Natural killer cell (primary cell): ENCODE data around the gene VRK1. TPM values are rescaled to one million over a fixed set of nuclear protein-coding genes. Genes with fewer than 3 reads are reported as not detected.

Experiments
- ATAC-seq, 3 donors: fragments of 150-1000 bp in 2 of 3; fragments of 200-7000 bp in 1 of 3; cut with Tn5 transposase; 1 replicate in 1 of 3; 2 replicates in 2 of 3; pipeline ENCODE4 v1.10.0; 2021; ENCODE audit warnings: mild to moderate bottlenecking in 2 of 3, moderate library complexity in 2 of 3
- DNase-seq, 2 donors: peaks; one replicate each; pipeline versions ENCODE4 v3.0.0 to v3.0.0-alpha.2; 2013 to 2021; ENCODE audit warnings: mixed read lengths in 1 of 2
- H3K27ac ChIP-seq: one replicate; pipeline ENCODE4 v1.5.1; 2013; ENCODE audit warnings: mild to moderate bottlenecking, low read length
- H3K27me3 ChIP-seq: one replicate; pipeline ENCODE4 v1.6.1; 2013; ENCODE audit warnings: low read length; ENCODE audit not compliant: control insufficient read depth, insufficient read depth
- H3K36me3 ChIP-seq: one replicate; pipeline ENCODE4 v1.6.1; 2013; ENCODE audit warnings: low read length; ENCODE audit not compliant: control insufficient read depth, insufficient read depth
- H3K4me1 ChIP-seq: one replicate; pipeline ENCODE4 v1.6.1; 2013; ENCODE audit warnings: low read length; ENCODE audit not compliant: control insufficient read depth, insufficient read depth
- H3K4me3 ChIP-seq: one replicate; pipeline ENCODE4 v1.5.1; 2013; ENCODE audit warnings: low read length
- H3K9me3 ChIP-seq: one replicate; pipeline ENCODE4 v1.6.1; 2013; ENCODE audit warnings: low read length; ENCODE audit not compliant: control insufficient read depth, insufficient read depth
- H3K27ac Mint-ChIP-seq, 2 donors: one replicate each; pipeline ENCODE4 v1.8.0; 2022; ENCODE audit warnings: mild to moderate bottlenecking in 2 of 2, mixed read lengths in 2 of 2, moderate library complexity in 1 of 2
- H3K27me3 Mint-ChIP-seq, 2 donors: one replicate each; pipeline ENCODE4 v1.8.0; 2022; ENCODE audit warnings: low read depth in 2 of 2, mixed read lengths in 2 of 2
- H3K36me3 Mint-ChIP-seq: one replicate; pipeline ENCODE4 v1.8.0; 2022; ENCODE audit warnings: mixed read lengths
- H3K4me1 Mint-ChIP-seq, 2 donors: one replicate each; pipeline ENCODE4 v1.8.0; 2022; ENCODE audit warnings: mixed read lengths in 2 of 2
- H3K4me3 Mint-ChIP-seq: one replicate; pipeline ENCODE4 v1.8.0; 2022; ENCODE audit warnings: mild to moderate bottlenecking, moderate library complexity, mixed read lengths
- H3K9me3 Mint-ChIP-seq, 2 donors: one replicate each; pipeline ENCODE4 v1.8.0; 2022; ENCODE audit warnings: mixed read lengths in 2 of 2
- WGBS: methylation state at CpG from one replicate; pipeline ENCODE4 v1.1.7; 2013; ENCODE audit warnings: missing lambda C conversion rate; ENCODE audit not compliant: insufficient coverage; 5-methylcytosine and 5-hydroxymethylcytosine counted together
- intact Hi-C: fragments of 100-400 bp; cut with micrococcal nuclease; formaldehyde crosslinking; loops from one replicate; pipeline ENCODE4 v1.14.2; 2022
- total RNA-seq, 4 donors: library from RNA; stranded (reverse); fragments of 120-200 nt in 1 of 4; gene quantifications; one replicate each; pipeline versions ENCODE4 v1.2.3 to v1.2.4, GENCODE V29; 2013 to 2022
- TF ChIP-seq, protein P1 (sequence below): fragments of 200-600 bp; IDR thresholded peaks from one replicate; pipeline ENCODE4 v1.8.0; 2022; ENCODE audit warnings: antibody characterized with exemption

VRK1 gene
- total RNA-seq, 3 donors from 2014 or later (not counting 1 experiment from before 2014, with no cell fraction given), result 34.4 to 40.6 (median 37.3) TPM

DNA sequence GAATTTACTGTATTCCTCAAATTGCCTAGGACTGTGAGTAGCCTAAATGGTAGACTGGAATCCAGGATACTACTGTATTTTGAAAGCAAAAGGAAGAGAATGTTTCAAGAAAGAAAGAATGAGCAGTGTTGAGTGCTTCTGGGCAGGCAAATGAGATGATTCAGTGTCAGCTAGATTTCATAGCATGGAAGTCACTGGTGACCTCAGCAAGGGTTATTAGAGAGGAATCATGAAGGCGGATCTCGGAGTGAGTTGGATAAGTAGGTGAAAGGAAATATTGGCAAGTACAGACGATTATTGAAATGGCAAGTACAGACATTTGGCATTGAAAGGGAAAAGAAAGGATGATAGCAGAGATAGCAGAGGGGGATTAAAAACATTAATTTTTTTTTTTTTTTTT is 27.1 kb downstream of the VRK1 start:
- Mint-ChIP-seq H3K27ac (no peak overlapping the region), H3K4me3 (no peak overlapping the region), H3K9me3 (no peaks in the 10 kb centered on the region), H3K4me1 (peaks cover 32 to 49% of the 10 kb centered on the region in 2 donors), H3K36me3 (peaks cover under 1% of the 10 kb centered on the region), H3K27me3 (no peaks in the 10 kb centered on the region)
- WGBS, result 100% methylated on average over 3 of the region's 3 CpGs
- Histone ChIP-seq H3K4me1 (peaks cover 3% of the 10 kb centered on the region), H3K27ac (no peak overlapping the region), H3K4me3 (no peak overlapping the region), H3K36me3 (no peaks in the 10 kb centered on the region), H3K27me3 (no peaks in the 10 kb centered on the region), H3K9me3 (no peaks in the 10 kb centered on the region)
- intact Hi-C loops, result no loop called here
- ATAC-seq (no peak), DNase-seq (no peak)
- TF ChIP-seq, protein P1, sequence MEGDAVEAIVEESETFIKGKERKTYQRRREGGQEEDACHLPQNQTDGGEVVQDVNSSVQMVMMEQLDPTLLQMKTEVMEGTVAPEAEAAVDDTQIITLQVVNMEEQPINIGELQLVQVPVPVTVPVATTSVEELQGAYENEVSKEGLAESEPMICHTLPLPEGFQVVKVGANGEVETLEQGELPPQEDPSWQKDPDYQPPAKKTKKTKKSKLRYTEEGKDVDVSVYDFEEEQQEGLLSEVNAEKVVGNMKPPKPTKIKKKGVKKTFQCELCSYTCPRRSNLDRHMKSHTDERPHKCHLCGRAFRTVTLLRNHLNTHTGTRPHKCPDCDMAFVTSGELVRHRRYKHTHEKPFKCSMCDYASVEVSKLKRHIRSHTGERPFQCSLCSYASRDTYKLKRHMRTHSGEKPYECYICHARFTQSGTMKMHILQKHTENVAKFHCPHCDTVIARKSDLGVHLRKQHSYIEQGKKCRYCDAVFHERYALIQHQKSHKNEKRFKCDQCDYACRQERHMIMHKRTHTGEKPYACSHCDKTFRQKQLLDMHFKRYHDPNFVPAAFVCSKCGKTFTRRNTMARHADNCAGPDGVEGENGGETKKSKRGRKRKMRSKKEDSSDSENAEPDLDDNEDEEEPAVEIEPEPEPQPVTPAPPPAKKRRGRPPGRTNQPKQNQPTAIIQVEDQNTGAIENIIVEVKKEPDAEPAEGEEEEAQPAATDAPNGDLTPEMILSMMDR, result no peak

DNA sequence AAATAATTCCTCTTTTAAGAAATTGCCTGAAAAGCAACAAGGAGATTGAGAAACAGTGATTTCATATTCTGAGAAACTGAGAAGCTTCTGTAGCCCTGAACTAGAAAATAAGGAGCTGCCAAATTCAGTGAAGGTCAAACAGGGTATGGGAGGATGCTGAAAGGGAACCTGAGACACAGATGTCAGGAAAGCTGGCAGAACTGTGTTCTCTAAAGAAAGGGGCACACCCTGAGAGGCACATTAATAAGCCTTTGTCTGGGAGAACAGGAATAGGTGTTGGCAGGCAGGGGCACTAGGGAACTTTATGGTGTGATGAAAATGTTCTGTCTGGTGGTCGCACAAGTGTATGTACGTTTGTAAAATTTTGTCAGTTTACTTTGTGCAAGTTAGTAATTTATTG is 29.6 kb downstream of the VRK1 start:
- H3K4me3 ChIP-seq, result no peak overlapping the region
- 71% methylated on average over 1 of the region's 2 CpGs for WGBS
- no peak overlapping the region for H3K27ac Mint-ChIP-seq
- H3K9me3 Mint-ChIP-seq, result peaks cover 0 to 3% of the 10 kb centered on the region in 2 donors
- peaks cover 15% of the 10 kb centered on the region for H3K36me3 Mint-ChIP-seq
- H3K4me1 ChIP-seq, result no peaks in the 10 kb centered on the region
- no peaks in the 10 kb centered on the region for H3K36me3 ChIP-seq
- intact Hi-C loops, result no loop called here
- TF ChIP-seq, protein P1, result no peak
- H3K27me3 ChIP-seq, result no peaks in the 10 kb centered on the region
- no peaks in the 10 kb centered on the region for H3K27me3 Mint-ChIP-seq
- peaks cover 22 to 41% of the 10 kb centered on the region in 2 donors for H3K4me1 Mint-ChIP-seq
- no peak overlapping the region for H3K27ac ChIP-seq
- DNase-seq, result no peak
- no peak overlapping the region for H3K4me3 Mint-ChIP-seq
- no peaks in the 10 kb centered on the region for H3K9me3 ChIP-seq
- ATAC-seq, result no peak

DNA sequence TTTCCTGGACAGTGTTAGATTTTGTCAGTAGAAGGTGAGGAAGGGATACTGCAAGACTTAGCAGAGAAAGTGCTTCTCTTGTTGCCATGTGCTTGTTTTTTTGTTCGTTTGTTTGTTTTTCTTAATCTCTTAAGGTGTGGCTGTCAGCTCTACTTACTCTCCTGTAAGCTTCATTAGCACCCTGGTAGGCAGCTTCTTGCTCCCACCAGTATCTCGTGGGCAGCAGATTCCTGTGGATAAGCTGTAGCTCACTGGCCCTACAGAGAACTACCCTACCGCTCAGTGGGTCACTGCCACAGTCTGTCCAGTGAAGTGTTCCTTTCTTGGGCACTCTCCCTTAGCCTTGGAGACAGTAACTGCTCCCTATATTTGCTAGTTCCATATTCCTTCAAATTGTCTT is 30.1 kb downstream of the VRK1 start:
- ATAC-seq, result no peak
- Histone ChIP-seq H3K36me3 (no peaks in the 10 kb centered on the region), H3K4me3 (no peak overlapping the region), H3K27me3 (no peaks in the 10 kb centered on the region), H3K27ac (no peak overlapping the region), H3K4me1 (no peaks in the 10 kb centered on the region), H3K9me3 (no peaks in the 10 kb centered on the region)
- 96% methylated on average over 3 of the region's 3 CpGs for WGBS
- TF ChIP-seq, protein P1, result no peak
- H3K36me3 Mint-ChIP-seq, result peaks cover 15% of the 10 kb centered on the region
- DNase-seq, result no peak
- H3K9me3 Mint-ChIP-seq, result peaks cover 0 to 3% of the 10 kb centered on the region in 2 donors
- H3K27ac Mint-ChIP-seq, result no peak overlapping the region
- H3K27me3 Mint-ChIP-seq, result no peaks in the 10 kb centered on the region
- no peak overlapping the region for H3K4me3 Mint-ChIP-seq
- H3K4me1 Mint-ChIP-seq, result peaks cover 19 to 38% of the 10 kb centered on the region in 2 donors
- intact Hi-C loops, result no loop called here

DNA sequence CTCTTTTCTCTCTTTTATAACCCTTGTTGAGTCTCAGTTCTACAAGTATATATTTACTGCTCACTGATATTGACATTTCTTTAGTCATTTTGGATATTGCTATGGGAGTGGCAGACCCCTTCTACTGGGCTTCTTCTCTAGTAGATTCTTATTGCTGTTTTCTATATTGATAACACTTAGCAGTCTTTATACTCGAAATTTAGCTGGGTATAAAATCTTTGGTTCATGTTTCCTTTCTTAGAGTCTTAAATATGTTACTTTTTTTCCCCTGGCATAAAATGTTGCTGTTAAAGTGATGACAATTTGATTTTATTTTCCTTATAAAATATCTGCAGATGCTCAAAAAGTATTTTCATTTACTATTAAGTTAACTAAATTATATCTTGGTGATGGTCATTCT is 32.6 kb downstream of the VRK1 start:
- peaks cover 10% of the 10 kb centered on the region for H3K36me3 ChIP-seq
- Mint-ChIP-seq H3K9me3 (peaks cover 0 to 3% of the 10 kb centered on the region in 2 donors), H3K4me1 (peaks cover 11 to 25% of the 10 kb centered on the region in 2 donors), H3K4me3 (no peak overlapping the region), H3K27me3 (no peaks in the 10 kb centered on the region), H3K36me3 (peaks cover 15% of the 10 kb centered on the region), H3K27ac (no peak overlapping the region)
- no peak overlapping the region for H3K27ac ChIP-seq
- intact Hi-C loops, result no loop called here
- no peaks in the 10 kb centered on the region for H3K4me1 ChIP-seq
- ATAC-seq, result no peak
- TF ChIP-seq, protein P1, result no peak
- H3K9me3 ChIP-seq, result no peaks in the 10 kb centered on the region
- no CpG with 5 or more reads among the region's 1 CpG for WGBS
- DNase-seq, result no peak
- H3K4me3 ChIP-seq, result no peak overlapping the region
- H3K27me3 ChIP-seq, result no peaks in the 10 kb centered on the region
